ENCODE results near the gene RAB5B. TPM values are rescaled to one million over a fixed set of nuclear protein-coding genes. Genes with fewer than 3 reads are reported as not detected.

Gene RAB5B
- total RNA-seq, 1 donor from 2014 or later, result 105 TPM

DNA sequence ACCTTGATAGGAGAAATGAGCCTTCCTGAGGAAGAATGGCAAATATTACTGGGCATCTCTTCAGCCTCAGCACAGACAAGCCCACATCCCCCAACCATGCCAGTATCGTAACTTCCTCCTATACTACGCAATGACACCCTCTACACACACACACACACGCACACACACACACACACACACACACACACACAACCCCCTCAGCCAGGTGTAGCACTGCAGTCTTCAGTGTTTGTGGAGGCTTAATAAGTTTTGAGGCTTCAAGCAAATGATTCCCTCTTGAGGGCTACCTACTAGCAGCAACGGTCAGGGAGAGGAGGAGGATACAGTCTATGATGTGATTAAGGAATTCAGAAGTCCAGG, 41.3 kb upstream of the RAB5B start:
- Mint-ChIP-seq H3K4me1 (ENCODE audit: unreplicated experiment) (peaks cover 22% of the 10 kb centered on the region), H3K27me3 (peaks cover 46% of the 10 kb centered on the region), H3K9me3 (no peaks in the 10 kb centered on the region), H3K36me3 (no peaks in the 10 kb centered on the region), H3K27ac (peak overlapping the region; percentile 77), H3K4me3 (peak overlapping the region; percentile 97)
- DNase-seq (ENCODE audit: extremely low spot score, unreplicated experiment), result no peak
- TF ChIP-seq, protein P1, sequence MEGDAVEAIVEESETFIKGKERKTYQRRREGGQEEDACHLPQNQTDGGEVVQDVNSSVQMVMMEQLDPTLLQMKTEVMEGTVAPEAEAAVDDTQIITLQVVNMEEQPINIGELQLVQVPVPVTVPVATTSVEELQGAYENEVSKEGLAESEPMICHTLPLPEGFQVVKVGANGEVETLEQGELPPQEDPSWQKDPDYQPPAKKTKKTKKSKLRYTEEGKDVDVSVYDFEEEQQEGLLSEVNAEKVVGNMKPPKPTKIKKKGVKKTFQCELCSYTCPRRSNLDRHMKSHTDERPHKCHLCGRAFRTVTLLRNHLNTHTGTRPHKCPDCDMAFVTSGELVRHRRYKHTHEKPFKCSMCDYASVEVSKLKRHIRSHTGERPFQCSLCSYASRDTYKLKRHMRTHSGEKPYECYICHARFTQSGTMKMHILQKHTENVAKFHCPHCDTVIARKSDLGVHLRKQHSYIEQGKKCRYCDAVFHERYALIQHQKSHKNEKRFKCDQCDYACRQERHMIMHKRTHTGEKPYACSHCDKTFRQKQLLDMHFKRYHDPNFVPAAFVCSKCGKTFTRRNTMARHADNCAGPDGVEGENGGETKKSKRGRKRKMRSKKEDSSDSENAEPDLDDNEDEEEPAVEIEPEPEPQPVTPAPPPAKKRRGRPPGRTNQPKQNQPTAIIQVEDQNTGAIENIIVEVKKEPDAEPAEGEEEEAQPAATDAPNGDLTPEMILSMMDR (conservative IDR thresholded peaks at IDR 0.05), result no peak

DNA sequence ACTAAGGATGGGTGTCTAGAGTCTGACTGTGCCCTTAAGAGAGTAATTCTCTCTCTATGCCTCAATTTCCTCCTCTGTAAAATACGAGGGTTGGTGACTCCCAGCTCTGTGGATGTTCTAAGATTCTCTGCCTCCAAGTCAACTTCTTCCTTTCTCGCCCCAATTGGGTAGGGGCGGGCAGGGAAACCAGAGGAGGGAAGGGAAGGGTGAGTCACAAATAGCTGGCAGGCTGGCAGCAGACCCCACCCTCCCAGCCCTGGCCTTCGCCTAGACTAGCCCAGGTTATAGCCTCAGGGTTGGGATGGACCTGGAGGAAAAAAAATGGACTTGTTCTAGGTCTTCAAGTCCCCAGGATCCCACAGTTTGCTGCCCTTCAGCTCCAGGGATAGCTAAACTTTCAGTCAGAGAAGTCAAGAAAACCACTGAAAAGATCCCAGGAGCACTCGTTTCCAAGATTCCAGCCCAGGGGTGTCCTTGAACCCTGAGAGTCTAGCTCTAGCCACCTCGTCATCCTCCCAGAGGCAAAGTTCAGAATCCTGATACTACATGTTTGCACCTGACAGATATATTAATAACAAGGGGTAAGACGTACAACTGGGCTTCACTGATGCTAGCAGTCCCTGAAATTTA, 40.6 kb upstream of the RAB5B start:
- TF ChIP-seq, protein P1 (conservative IDR thresholded peaks at IDR 0.05), result no peak
- H3K36me3 Mint-ChIP-seq, result no peaks in the 10 kb centered on the region
- H3K27ac Mint-ChIP-seq, result peak overlapping the region; percentile 77
- no peak for DNase-seq (ENCODE audit: extremely low spot score, unreplicated experiment)
- no peaks in the 10 kb centered on the region for H3K9me3 Mint-ChIP-seq
- H3K4me1 Mint-ChIP-seq (ENCODE audit: unreplicated experiment), result peaks cover 22% of the 10 kb centered on the region
- peaks cover 46% of the 10 kb centered on the region for H3K27me3 Mint-ChIP-seq
- H3K4me3 Mint-ChIP-seq, result peak overlapping the region; percentile 97

DNA sequence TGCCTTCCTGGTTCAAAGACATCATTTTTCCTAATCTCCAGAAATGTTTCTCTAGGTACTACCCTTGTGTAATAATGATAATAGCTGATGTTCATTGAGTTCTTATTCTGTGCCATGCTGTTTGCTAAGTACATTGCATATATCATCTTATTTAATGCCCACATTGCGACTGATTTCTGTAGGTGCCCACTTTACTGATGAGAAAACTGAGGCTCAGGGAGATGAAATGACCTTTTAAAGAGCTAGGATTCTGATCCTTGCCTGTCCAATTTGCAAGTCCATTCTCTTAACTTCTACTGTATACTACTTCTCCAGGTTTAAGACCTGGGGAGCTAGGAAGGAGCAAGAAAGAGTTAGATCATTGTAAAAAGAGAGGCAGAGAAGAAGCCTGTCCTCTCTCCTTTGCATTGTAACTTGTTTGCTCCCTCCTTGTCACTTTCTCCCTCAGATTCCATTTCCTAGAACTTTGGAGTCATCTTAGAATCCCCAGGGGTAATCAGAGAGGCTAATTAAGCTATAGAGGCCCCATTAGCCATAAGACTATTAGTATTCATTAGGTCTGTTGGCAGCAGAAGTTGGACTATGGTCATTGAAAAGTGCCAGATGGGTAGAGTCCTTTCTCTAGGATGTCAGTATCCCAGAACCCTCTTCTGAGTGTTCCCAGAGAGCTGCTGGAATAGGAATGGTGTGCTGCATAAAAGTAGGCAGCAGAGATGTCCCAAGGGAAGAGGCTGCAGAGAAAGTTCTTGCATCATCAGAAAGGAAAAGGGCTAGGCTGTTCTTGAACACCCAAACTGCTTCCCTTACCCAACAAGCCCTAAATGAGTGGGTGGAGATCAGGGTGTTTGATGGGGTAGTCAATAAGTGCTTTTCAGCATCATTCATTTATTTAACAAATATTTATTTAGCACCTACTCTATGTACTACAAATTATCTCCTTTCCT, 39.8 kb upstream of the RAB5B start:
- TF ChIP-seq, protein P1 (conservative IDR thresholded peaks at IDR 0.05), result no peak
- H3K4me1 Mint-ChIP-seq (ENCODE audit: unreplicated experiment), result peaks cover 22% of the 10 kb centered on the region
- no peaks in the 10 kb centered on the region for H3K9me3 Mint-ChIP-seq
- H3K27ac Mint-ChIP-seq, result peak overlapping the region; percentile 77
- H3K27me3 Mint-ChIP-seq, result peaks cover 46% of the 10 kb centered on the region
- H3K4me3 Mint-ChIP-seq, result peak overlapping the region; percentile 45
- H3K36me3 Mint-ChIP-seq, result no peaks in the 10 kb centered on the region
- no peak for DNase-seq (ENCODE audit: extremely low spot score, unreplicated experiment)

DNA sequence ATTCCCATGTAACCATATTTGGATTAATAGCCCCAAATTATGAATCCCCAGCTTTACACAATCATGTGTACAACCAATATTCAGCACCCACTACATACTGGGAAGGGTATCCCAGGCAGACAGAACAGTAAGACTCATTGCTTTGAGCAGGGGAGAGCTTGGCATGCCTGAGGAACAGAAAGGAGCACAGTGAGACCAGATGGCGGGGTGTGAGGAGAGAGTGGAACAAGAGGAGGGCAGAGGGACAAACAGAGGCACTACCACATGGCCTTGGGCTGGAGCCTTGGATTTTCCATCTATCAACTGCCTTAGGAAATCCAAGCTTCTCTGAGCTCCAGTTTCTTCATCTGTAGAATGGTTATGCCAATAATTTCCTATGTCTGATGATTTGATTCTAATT, 39.1 kb upstream of the RAB5B start:
- TF ChIP-seq, protein P1 (conservative IDR thresholded peaks at IDR 0.05), result no peak
- H3K4me1 Mint-ChIP-seq (ENCODE audit: unreplicated experiment), result peaks cover 19% of the 10 kb centered on the region
- H3K9me3 Mint-ChIP-seq, result no peaks in the 10 kb centered on the region
- DNase-seq (ENCODE audit: extremely low spot score, unreplicated experiment), result no peak
- H3K4me3 Mint-ChIP-seq, result no peak overlapping the region
- no peaks in the 10 kb centered on the region for H3K36me3 Mint-ChIP-seq
- H3K27me3 Mint-ChIP-seq, result peaks cover 46% of the 10 kb centered on the region
- no peak overlapping the region for H3K27ac Mint-ChIP-seq

DNA sequence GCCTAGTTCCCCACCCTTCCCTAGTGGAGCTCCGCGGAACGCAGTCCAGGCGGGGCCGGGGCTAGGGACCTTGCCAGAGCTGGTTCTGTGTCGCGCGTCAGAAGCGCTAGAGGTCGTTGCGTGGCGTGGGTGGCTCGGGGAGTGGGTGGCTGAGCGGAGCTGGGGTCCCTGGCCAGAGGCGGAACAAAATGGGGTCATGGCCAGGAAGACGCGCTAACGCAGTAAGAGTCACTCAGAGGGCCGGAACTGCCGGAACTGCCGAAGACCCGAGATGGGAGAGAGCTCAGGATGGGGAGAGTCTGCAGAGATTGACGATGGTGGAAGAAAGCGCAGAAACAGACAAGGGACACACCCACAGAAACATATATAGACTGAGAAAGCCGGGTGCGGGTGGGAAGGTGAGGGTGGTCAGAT, 38.1 kb upstream of the RAB5B start:
- H3K4me3 Mint-ChIP-seq, result no peak overlapping the region
- H3K4me1 Mint-ChIP-seq (ENCODE audit: unreplicated experiment), result peaks cover 21% of the 10 kb centered on the region
- H3K27ac Mint-ChIP-seq, result no peak overlapping the region
- TF ChIP-seq, protein P1 (conservative IDR thresholded peaks at IDR 0.05), result no peak
- H3K27me3 Mint-ChIP-seq, result peaks cover 46% of the 10 kb centered on the region
- no peaks in the 10 kb centered on the region for H3K9me3 Mint-ChIP-seq
- H3K36me3 Mint-ChIP-seq, result no peaks in the 10 kb centered on the region
- DNase-seq (ENCODE audit: extremely low spot score, unreplicated experiment), result no peak

Data from type B pancreatic cell (in vitro differentiated cells).